ENCODE measurements around the gene PLEKHJ1.
"Not testable (repeated sequence)": the region's sequence is repeated elsewhere in the genome, so short reads cannot be mapped to it uniquely, and the experiment has no call there.

PLEKHJ1 gene, protein sequence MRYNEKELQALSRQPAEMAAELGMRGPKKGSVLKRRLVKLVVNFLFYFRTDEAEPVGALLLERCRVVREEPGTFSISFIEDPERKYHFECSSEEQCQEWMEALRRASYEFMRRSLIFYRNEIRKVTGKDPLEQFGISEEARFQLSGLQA

DNA sequence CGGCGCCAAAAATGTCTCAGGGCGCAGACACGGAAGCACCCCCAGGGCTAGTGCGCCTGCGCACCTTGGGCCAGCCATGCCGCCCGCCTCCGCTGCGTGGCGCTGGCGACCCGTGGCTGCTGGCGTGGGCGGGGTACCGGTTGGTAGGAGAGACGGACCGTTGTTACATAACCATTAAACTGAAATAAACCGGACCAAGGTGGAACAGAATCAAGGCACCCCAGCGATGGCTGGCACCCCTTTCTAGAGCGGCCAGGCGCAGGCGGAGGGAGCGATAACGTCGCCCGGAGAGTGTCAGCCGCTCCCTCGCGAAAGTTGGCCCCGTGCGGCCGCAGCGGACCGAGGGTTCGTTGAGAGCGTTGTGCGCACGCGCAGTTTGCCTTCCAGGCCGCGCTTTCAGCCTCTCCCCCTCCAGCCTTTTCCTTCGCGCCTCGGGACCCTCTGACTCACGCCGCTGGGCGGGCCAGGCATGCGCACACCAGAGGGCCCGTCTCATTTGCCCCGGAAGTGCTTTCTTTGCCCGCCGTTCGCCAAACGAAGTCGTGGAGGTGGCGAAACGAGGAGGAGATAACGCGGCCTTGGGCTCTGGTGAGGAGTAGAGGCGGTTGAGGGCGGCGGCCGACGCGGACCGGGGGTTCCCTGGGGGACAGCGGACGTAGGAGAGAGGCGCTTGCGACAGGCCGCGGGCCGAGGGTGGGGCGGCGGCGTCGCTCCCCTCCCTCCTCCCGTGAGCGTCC lies at the start of gene PLEKHJ1, which contains the start of gene SF3A2:
Gene PLEKHJ1 (minus strand): TSS at position 16 of the 737 bp plus-strand sequence. CDS start 81 bp downstream, outside the sequence.
Gene SF3A2 (plus strand): TSS at position 511 of the 737 bp plus-strand sequence. CDS start 6,595 bp downstream, outside the sequence.
- peak; percentile 96 to 97 for DNase-seq (ENCODE audit: low read depth in 2 of 2)

DNA sequence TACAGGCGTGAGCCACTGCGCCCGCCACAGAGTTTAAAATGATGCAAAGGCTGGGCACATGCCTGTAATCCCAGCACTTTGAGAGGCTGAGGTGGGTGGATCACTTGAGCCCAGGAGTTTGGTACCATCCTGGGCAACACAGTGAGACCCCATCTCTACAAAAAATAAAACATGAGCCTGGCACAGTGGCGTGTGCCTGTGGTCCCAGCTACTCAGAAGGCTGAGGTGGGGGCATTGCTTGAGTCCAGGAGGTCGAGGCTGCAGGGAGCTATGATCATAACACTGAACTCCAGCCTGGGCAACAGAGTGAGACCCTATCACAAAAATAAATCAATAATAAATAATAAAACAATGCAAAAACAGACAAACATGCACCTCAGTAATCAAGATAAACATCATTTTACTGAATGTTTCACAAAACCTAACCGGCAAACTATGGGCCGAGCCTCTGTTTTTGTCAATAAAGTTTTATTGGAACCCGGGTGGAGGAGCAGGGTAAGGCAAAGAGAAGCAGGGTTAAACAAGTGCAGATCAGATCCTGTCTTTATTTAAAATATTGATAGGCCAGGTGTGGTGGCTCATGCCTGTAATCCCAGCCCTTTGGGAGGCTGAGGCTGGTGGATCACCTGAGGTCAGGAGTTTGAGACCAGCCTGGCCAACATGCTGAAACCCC lies 47.8 kb upstream of the PLEKHJ1 start:
- DNase-seq (ENCODE audit: low read depth in 2 of 2) = no peak

DNA sequence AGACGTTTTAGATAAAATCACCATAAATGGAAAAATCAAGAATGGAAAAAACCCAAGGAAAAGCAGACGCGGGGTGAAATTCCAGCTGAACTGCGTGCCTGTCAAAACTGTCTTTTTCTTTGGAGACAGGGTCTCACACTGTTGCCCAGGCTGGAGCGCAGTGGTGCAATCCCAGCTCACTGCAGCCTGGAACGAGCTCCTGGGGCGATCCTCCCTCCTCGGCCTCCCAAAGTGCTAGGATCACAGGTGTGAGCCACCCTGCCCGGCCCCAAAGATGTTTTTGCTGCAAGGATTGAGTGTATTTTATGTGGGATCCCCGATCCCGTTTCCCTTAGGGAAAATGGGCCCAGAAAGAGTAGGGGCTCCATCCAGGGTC lies 46.7 kb upstream of the PLEKHJ1 start:
- no peak for DNase-seq (ENCODE audit: low read depth in 2 of 2)

DNA sequence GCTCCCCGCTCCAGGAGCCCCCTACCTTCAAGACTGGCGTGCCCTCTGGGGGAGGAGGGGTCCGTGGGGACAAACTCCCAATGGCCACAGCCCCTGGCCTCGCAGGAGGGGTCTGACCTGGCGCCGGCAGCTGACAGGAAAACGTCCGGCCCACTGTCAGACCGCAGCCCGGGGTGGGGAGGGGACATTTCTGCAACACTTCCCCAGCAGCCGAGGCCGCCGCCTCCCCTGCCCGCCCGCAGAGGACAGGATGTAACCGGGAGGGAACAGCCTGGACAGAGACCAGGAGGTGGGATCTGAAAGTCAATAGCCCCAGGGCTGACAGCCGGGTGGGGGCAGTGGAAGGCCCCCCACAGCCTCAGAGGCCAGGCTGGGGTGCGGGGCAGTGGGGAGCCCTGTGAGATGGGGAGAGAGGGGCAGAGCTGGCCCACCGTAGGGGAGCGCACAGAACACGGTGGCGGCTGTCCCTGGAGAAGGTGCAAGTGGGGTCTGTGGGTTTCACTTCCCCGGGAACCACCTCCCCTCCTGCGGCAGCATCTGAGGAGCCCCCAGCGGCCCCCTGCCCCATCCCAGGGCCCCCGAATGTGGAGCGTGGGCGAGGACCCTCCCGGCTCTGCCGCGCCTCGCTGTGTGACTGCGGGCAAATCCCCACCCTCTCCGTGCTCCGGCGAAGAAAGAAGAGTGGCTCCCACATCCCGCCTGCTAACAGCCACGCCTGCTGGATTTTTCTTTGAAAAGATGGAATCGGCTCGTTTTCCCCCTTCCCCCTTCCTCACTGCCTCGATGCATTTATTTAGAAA lies 46.1 kb upstream of the PLEKHJ1 start, which contains the start of gene PEAK3:
Gene PEAK3 (minus strand): TSS at position 114 of the 800 bp plus-strand sequence. CDS start 1,244 bp downstream, outside the sequence.
- no peak for DNase-seq (ENCODE audit: low read depth in 2 of 2)

DNA sequence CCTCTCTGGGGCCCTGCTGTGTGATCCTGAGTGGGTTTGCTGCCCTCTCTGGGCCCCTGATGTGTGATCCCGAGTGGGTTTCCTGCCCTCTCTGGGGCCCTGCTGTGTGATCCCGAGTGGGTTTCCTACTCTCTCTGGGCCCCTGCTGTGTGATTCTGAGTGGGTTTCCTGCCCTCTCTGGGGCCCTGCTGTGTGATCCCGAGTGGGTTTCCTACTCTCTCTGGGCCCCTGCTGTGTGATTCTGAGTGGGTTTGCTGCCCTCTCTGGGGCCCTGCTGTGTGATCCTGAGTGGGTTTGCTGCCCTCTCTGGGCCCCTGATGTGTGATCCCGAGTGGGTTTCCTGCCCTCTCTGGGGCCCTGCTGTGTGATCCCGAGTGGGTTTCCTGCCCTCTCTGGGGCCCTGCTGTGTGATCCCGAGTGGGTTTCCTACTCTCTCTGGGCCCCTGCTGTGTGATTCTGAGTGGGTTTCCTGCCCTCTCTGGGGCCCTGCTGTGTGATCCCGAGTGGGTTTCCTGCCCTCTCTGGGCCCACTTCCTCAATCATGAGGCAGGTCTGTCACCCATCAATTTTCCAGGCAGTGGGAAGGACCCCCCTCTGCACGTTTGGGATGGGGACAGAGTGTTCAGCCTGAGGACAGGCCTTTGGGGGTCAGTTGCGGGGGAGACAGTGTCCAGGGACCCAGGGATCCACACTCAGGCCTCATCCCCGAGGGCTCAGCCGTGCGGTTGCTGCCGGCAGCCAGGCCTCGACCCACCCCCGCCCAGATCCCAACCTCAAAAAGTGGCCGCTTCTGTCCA lies 45.3 kb upstream of the PLEKHJ1 start:
- not testable (repeated sequence) for DNase-seq (ENCODE audit: low read depth in 2 of 2)

DNA sequence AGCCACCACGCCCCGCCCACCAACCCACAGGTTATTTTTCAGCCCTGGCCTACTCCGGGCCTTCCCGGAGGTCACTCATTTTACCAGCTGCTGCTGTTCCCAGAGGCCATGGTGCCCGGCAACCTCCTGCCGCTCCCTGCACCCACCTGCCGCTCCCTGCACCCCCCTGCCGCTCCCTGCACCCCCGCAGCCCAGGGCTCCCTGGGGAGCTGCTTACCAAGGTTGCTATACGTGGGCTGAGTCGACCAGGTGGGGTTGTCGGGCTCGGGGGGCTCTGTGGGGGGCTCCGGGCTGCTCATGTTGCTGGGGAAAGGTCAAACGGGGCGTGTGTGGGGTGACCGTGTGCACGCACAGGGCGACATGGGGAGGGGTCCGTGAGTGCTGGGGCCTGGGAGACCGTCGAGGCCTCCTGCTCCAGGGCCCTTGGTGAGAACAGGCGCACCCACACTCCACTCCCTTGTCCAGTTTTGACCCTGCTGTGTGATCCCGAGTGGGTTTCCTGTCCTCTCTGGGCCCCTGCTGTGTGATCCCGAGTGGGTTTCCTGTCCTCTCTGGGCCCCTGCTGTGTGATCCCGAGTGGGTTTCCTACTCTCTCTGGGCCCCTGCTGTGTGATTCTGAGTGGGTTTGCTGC lies 44.6 kb upstream of the PLEKHJ1 start:
- no peak for DNase-seq (ENCODE audit: low read depth in 2 of 2)

DNA sequence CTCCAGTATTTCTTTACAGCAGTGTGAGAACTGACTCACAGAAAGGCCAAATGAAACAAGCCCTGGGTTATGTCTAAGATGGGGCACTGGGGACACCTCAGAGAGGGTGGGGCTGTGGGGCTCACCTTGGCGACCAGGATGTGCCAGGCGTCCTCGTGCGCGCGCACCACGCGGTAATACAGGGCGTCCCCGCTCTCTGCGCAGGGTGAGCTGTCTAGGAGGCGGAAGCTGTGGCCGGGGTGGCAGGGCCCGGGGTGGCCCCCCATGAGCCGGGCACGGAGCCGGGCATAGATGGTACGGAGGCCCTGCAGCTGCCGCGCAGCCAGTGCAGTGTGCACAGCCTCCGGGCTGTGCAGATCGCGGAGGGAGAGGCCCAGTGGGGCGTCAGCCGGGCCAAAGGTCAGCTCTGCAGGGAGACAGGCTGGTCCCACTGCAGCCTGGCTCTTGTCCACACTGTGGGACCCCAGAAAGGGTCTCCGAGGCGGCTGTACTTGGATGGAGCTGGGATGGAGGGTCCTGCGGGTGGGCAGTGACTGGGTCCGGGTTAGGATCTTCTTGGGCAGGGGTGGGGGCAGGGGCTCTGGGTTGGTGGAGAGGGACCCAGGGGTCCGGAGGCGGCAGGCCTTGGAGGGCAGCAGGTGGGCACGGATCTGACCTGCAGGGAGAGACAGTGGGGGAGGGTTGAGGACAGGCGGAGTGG lies 42.5 kb upstream of the PLEKHJ1 start:
- DNase-seq (ENCODE audit: low read depth in 2 of 2) = no peak

DNA sequence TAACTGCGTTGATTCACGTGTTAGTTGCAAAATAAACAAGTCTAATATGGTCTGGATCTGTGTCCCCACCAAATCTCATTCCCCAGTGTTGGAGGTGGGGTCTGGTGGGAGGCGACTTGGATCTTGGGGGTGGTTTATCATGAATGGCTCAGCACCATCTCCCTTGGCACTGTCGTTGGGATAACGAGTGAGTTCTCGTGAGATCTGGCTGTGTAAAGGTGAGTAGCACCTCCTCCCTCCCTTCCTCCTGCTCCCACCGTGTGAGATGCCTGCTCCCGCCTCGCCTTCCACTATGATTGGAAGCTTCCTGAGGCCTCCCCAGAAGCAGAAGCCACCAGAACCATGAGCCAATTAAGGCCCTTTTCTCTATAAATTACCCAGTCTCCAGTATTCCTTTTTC lies 41.0 kb upstream of the PLEKHJ1 start:
- DNase-seq (ENCODE audit: low read depth in 2 of 2) = no peak

DNA sequence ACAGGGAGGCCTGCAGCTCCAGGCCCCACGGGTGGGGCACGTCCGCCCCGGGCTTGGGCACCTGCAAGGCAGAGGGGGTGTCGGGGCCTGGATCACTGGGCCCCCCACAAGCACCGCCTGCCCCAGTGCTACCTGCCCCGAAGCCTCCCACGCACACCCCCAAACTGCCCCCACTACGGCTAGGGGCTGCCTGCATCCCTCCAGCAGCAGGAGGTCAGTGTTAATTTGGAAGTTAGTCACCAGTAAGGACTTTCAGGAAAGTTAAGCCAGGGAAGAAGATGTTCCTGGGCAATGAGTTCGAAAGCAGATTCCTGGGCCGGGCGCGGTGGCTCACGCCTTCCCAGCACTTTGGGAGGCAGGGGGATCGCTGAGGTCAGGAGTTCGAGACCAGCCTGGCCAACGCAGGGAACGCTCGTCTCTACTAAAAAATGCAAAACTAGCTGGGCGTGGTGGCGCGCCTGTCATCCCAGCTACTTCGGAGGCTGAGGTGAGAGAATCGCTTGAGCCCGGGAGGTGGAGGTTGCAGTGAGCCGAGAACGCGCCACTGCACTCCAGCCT lies 40.4 kb upstream of the PLEKHJ1 start:
- DNase-seq (ENCODE audit: low read depth in 2 of 2) = no peak

DNA sequence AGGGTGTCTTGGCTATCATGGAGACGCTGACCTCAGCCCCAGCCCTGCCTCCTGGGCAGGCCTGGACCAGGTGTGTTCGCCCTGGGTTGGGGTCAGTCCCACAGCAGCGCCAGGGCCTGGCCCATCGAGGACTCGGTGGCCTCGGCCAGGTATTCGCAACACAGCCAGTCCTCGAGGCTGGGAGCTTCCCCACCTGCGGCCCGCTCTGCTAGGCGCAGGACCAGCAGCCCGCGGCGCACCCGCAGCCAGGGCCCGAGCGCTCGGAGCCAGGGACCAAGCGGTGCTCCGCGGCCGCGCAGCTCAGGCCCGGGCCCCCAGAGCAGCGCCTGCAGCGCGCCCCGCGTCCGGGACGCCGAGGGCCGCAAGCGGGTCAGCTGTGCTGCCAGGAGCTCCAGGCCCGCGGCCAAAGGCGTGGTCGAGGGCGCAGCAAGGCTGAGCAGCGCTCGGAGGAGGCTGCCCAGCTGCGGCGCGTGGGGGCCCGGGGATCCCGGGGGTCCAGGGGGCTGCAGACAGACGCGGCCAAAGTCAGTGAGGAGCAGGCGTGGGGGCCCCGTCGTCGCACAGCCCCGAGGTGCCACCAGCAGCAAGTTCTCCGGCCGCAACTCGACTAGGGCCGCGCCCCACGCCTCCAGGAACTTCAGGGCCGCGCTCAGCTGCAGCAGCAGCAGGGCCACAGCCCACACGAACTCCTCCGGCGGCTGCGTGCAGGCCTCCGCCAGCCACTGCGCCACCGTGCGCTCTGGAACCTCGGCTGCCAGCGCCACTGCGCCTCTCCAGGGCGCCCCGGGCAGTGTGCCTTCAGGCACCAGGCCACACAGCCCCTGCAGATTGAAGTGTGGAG lies 39.7 kb upstream of the PLEKHJ1 start:
- DNase-seq (ENCODE audit: low read depth in 2 of 2) = no peak

DNA sequence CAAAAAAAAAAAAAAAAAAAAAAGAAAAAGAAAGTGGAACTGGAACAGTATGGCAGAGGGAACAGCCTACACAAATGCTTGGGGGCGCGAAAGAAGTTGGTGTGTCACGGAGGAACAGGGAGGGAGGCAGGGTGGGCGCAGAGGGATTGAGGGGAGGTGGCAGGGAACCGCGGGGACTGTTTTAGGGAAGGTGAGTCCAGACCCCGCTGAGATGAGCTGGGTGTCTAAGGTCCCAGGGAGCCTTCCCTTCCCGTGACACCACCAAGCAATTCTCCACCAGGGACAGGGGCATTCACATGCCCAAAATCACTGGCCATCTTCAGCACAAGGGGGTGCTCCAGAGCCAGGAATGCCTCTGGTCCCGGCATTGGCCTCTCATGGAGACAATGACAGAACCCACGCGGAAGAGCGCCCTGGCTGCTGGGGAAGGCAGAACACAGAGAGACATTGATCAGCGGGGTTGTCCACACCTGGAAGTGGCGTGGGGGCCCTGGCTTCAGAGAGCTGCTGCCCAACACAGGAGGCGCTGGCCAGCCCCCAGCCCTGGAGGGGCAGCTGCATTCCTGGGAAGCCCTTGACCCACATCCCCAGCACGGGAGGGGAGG lies 38.9 kb upstream of the PLEKHJ1 start:
- no peak for DNase-seq (ENCODE audit: low read depth in 2 of 2)

DNA sequence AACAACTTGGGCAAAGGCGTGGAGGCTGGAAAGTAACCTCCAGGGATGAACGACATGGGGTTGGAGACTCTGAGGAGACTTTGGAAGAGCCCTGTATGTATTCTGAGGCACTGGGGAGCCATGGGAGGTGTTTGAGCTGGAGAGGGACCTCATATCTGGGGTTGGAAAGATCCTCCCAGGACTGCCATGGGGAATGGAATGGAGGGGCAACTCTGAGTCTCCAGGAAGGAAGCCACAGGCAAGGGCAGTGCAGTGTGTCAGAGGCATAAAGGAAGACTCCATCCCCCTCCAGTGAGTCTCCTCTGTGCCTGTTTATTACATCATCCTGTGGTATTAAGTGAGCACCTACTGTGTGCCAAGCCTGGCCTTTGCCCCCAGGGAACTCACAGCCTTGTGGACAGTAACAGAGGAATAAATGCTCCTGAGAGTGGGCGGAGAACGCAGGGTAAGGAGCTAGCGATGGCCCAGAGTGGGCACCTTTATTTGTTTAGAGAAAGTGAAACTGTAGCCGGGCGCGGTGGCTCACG lies 38.1 kb upstream of the PLEKHJ1 start:
- DNase-seq (ENCODE audit: low read depth in 2 of 2) = no peak

DNA sequence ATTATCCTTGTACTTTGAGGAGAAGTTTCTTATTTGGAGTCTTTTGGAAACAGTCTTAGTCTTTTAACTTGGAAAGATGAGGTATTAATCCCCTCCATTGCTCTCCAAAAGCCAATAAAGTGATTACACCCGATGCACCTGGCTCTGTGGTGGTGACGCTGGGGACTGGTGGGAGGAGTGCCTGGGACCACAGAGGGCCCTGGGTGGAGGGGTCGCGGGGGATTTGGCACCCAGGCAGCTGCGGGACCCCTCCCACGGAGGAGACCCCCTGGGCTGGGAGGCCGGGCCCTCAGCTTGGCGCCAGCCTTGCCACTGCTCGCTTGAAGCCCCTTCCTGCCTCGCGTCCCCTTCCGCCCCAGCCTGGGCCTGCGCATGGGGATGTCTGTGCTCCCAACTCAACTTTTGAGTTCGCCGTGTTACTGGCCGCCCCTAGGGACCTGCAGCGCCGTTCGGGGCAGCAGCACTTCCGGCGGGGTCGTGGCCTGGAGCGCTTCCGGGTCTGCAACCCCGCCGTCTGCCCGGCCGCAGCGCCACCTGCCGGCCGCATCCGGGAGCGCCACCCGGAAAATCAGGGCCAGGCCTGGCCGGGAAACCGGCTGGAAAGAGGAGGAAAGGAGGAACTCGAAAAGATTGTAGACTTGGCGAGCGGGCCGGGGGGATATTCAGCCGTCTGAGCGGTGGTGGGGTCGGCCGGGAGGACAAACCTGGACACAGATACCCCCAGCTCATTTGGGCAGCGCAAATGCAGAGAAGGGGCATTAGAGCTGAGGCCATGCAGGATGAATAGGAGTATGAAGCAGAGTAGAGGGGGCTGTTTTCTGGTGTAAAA lies 37.4 kb upstream of the PLEKHJ1 start:
- peak in 1 of 2 donors; percentile 57 for DNase-seq (ENCODE audit: low read depth in 2 of 2)

DNA sequence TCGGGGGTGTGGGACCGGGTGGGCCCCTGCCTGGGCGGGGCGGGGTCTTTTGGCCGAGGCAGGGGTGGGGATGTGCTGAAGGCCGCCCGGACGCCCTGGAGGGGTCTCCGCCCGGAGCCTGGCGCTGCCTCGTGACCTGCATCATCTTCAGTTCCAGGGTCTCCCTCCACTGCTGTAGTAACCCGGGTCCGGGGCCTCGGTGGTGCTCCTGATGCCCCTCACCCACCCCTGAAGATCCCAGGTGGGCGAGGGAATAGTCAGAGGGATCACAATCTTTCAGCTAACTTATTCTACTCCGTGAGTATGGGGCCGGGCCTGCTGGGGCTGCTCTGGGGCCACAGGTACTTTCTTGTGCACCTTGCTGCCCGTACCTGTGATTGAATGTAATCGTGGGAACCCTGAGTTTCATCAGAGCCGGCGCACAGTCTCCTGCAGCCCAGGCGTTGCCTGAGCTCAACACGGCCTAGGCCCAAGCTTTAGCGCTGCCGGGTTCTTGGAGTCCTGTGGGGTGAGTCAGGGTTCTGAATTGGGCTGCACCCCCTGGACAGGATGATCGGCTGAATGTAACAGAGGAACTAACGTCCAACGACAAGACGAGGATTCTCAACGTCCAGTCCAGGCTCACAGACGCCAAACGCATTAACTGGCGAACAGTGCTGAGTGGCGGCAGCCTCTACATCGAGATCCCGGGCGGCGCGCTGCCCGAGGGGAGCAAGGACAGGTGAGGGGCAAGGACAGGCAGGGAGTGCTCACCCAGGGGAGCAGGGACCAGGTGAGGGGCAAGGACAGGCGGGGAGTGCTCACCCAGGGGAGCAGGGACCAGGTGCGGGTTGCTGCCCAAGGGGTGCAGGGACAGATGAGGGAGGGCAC lies 35.3 kb upstream of the PLEKHJ1 start:
- DNase-seq (ENCODE audit: low read depth in 2 of 2) = no peak

DNA sequence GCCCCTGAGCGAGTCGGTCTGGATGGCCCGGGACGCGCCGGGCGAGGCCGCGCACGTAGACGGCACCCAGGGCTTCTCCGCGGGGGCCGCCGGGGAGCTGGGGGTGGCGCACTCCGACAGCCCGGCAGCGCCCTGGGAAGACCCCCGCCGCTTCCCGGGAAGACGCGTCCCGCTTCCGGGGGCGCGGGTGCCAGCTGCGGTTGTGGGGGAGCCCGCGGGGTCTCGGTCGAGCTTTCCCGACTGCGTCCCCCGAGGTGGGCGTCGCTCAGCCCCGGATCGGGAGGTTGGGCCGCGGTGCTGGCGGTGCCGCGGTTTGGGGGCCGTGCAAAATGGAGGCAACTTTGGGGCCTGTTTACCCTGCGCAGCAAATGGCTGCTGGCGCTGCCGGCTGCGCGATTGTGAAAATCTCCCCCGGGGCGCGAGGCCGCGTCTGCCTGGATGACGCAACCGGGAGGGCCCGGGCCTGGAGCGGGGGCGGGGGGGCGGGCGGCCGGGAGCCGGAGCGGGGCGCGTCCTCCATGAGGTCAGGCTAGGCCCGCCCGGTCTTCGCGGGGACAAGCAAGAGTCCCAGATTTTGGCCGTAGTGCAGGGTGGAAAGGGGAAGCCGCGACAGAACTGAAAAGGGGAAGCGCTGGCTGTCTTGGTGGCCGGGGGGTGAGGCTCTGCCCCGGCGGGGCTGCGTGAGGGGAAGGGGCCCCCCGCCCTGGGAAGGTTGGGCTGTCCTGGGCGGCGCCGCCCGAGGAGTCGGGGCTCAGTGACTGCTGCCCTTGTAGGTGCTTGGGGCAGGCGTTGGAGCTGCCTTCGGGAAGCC lies 34.5 kb upstream of the PLEKHJ1 start:
- peak in 1 of 2 donors; percentile 62 for DNase-seq (ENCODE audit: low read depth in 2 of 2)

DNA sequence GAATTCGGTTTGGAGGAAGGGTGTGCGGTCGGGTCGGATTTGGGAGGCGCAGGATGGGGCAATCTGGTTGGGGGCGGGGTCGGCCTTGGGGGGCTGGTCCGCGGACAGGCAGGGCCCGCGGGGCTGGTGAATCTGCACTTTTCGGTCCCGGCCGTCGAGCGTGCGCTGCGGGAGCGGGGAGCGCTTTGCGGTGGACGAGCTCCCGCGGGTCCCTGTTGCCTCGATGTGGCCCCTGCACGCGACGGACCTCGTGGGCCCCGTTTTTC lies 34.0 kb upstream of the PLEKHJ1 start:
- DNase-seq (ENCODE audit: low read depth in 2 of 2) = no peak

All from activated CD8-positive, alpha-beta memory T cell treated with anti-CD3 and anti-CD28 coated beads for 4 hours (primary cell).